ENCODE measurements around the gene TMEM245. TPM values are rescaled to one million over a fixed set of nuclear protein-coding genes. Genes with fewer than 3 reads are reported as not detected.

TMEM245 gene
- total RNA-seq, 1 donor from 2014 or later, result 52.2 TPM

GRCh38 chr9:109048822-109049221 is 70.9 kb downstream of the TMEM245 start:
- Mint-ChIP-seq H3K27ac (ENCODE audit: unreplicated experiment) (no peak overlapping the region), H3K36me3 (ENCODE audit: low read depth, unreplicated experiment) (peaks cover 28% of the 10 kb centered on the region), H3K4me3 (ENCODE audit: unreplicated experiment) (no peak overlapping the region)

DNA sequence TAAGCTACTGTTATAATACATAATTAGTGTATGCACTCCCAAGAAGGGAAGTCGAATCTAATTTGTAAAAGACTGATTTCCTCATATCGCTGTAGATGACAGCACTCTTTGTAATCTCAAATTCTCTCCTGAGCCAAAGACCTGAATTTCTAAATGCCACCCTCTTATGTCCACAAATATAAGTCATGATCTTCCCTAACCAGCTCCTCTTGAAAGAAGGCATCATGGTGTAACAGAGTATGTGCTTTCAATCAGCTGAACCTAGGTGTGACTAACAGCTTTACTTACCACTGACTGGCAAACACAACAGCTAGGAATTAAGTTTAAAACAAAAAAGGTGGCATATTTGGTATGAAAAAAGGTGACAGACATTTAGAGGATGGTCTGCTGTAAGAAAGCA is 72.5 kb downstream of the TMEM245 start:
- Histone ChIP-seq H3K27ac (ENCODE audit: low read depth, low read length) (no peak overlapping the region), H3K4me1 (ENCODE audit: insufficient read depth, low read length) (no peaks in the 10 kb centered on the region), H3K9me3 (ENCODE audit: insufficient read depth, low read depth, low read length) (no peaks in the 10 kb centered on the region), H3K27me3 (ENCODE audit: insufficient read depth, low read length) (no peaks in the 10 kb centered on the region), H3K4me2 (ENCODE audit: low read length) (no peak overlapping the region), H3K79me2 (ENCODE audit: insufficient read depth, low read length) (no peaks in the 10 kb centered on the region), H4K20me1 (ENCODE audit: insufficient read depth, low read length) (no peaks in the 10 kb centered on the region), H3K36me3 (ENCODE audit: insufficient read depth, low read length) (peaks cover 41% of the 10 kb centered on the region), H2AFZ (ENCODE audit: low read depth, low read length) (no peak overlapping the region), H3K4me3 (ENCODE audit: insufficient read depth, low read depth, low read length) (no peak overlapping the region), H3K9ac (ENCODE audit: low read length) (no peak overlapping the region)
- Mint-ChIP-seq H3K36me3 (ENCODE audit: low read depth, unreplicated experiment) (peaks cover 22% of the 10 kb centered on the region), H3K27ac (ENCODE audit: unreplicated experiment) (no peak overlapping the region), H3K27me3 (ENCODE audit: low read depth, unreplicated experiment) (no peaks in the 10 kb centered on the region), H3K4me1 (ENCODE audit: low read depth, unreplicated experiment) (no peaks in the 10 kb centered on the region), H3K9me3 (ENCODE audit: unreplicated experiment) (no peaks in the 10 kb centered on the region), H3K4me3 (ENCODE audit: unreplicated experiment) (no peak overlapping the region)
- TF ChIP-seq EZH2 (IDR thresholded peaks at IDR 0.05; ENCODE audit: insufficient read depth, low read length) (no peak), CTCF (IDR thresholded peaks at IDR 0.05; ENCODE audit: insufficient read depth, low read depth, low read length) (no peak)
- DNase-seq (ENCODE audit: low read depth) (no peak), FAIRE-seq (no peak)

More at GRCh38 chr9:109048822-109049221, 70.9 kb downstream of the TMEM245 start:
- H3K9ac ChIP-seq (ENCODE audit: low read length), result no peak overlapping the region
- H3K27ac ChIP-seq (ENCODE audit: low read depth, low read length), result no peak overlapping the region
- DNase-seq (ENCODE audit: low read depth), result no peak
- H3K27me3 Mint-ChIP-seq (ENCODE audit: low read depth, unreplicated experiment), result no peaks in the 10 kb centered on the region
- no peak for TF ChIP-seq CTCF (IDR thresholded peaks at IDR 0.05; ENCODE audit: insufficient read depth, low read depth, low read length)
- no peak for TF ChIP-seq EZH2 (IDR thresholded peaks at IDR 0.05; ENCODE audit: insufficient read depth, low read length)
- no peaks in the 10 kb centered on the region for H3K27me3 ChIP-seq (ENCODE audit: insufficient read depth, low read length)
- H3K79me2 ChIP-seq (ENCODE audit: insufficient read depth, low read length), result no peaks in the 10 kb centered on the region
- H3K4me1 ChIP-seq (ENCODE audit: insufficient read depth, low read length), result peaks cover 2% of the 10 kb centered on the region
- FAIRE-seq, result no peak
- no peaks in the 10 kb centered on the region for H3K9me3 ChIP-seq (ENCODE audit: insufficient read depth, low read depth, low read length)
- no peak overlapping the region for H2AFZ ChIP-seq (ENCODE audit: low read depth, low read length)
- no peak overlapping the region for H3K4me3 ChIP-seq (ENCODE audit: insufficient read depth, low read depth, low read length)
- peaks cover 6% of the 10 kb centered on the region for H3K4me1 Mint-ChIP-seq (ENCODE audit: low read depth, unreplicated experiment)
- no peak overlapping the region for H3K4me2 ChIP-seq (ENCODE audit: low read length)
- peaks cover 33% of the 10 kb centered on the region for H3K36me3 ChIP-seq (ENCODE audit: insufficient read depth, low read length)
- H3K9me3 Mint-ChIP-seq (ENCODE audit: unreplicated experiment), result no peaks in the 10 kb centered on the region
- H4K20me1 ChIP-seq (ENCODE audit: insufficient read depth, low read length), result no peaks in the 10 kb centered on the region

DNA sequence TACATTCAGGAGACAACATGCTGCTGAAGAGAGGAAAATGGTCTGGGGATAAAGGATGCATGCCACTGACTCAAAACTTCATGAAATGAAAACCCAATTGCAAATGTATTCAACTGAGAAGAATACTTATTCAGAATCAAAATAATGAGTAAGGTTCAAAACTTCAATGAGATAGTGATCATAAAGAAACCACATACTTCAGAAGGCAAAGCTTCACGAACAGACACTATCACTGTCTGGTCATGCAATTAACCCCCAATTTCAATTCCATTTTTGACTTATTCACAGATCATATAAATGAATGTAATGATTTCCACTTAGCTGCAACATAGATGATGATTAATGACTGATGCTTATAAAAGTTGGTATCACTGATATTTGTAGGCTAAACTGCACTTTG is 73.4 kb downstream of the TMEM245 start:
- H2AFZ ChIP-seq (ENCODE audit: low read depth, low read length), result no peak overlapping the region
- no peaks in the 10 kb centered on the region for H3K27me3 Mint-ChIP-seq (ENCODE audit: low read depth, unreplicated experiment)
- H3K9me3 Mint-ChIP-seq (ENCODE audit: unreplicated experiment), result no peaks in the 10 kb centered on the region
- H3K79me2 ChIP-seq (ENCODE audit: insufficient read depth, low read length), result no peaks in the 10 kb centered on the region
- no peaks in the 10 kb centered on the region for H3K4me1 Mint-ChIP-seq (ENCODE audit: low read depth, unreplicated experiment)
- no peak overlapping the region for H3K4me2 ChIP-seq (ENCODE audit: low read length)
- no peak overlapping the region for H3K27ac ChIP-seq (ENCODE audit: low read depth, low read length)
- no peak for TF ChIP-seq EZH2 (IDR thresholded peaks at IDR 0.05; ENCODE audit: insufficient read depth, low read length)
- TF ChIP-seq CTCF (IDR thresholded peaks at IDR 0.05; ENCODE audit: insufficient read depth, low read depth, low read length), result no peak
- H3K36me3 Mint-ChIP-seq (ENCODE audit: low read depth, unreplicated experiment), result peaks cover 24% of the 10 kb centered on the region
- no peak for FAIRE-seq
- no peaks in the 10 kb centered on the region for H3K4me1 ChIP-seq (ENCODE audit: insufficient read depth, low read length)
- no peak overlapping the region for H3K4me3 ChIP-seq (ENCODE audit: insufficient read depth, low read depth, low read length)
- no peak for DNase-seq (ENCODE audit: low read depth)
- H3K27me3 ChIP-seq (ENCODE audit: insufficient read depth, low read length), result no peaks in the 10 kb centered on the region
- peaks cover 41% of the 10 kb centered on the region for H3K36me3 ChIP-seq (ENCODE audit: insufficient read depth, low read length)
- H3K9me3 ChIP-seq (ENCODE audit: insufficient read depth, low read depth, low read length), result no peaks in the 10 kb centered on the region
- no peak overlapping the region for H3K4me3 Mint-ChIP-seq (ENCODE audit: unreplicated experiment)
- H3K27ac Mint-ChIP-seq (ENCODE audit: unreplicated experiment), result no peak overlapping the region
- no peak overlapping the region for H3K9ac ChIP-seq (ENCODE audit: low read length)
- no peaks in the 10 kb centered on the region for H4K20me1 ChIP-seq (ENCODE audit: insufficient read depth, low read length)
